ENCODE results near the gene APOD. TPM values are rescaled to one million over a fixed set of nuclear protein-coding genes. Genes with fewer than 3 reads are reported as not detected.

APOD gene
- total RNA-seq, 4 donors from 2014 or later = 22.3 to 68.2 (median 35.6) TPM

GRCh38 chr3:195554458-195554857 lies 29.3 kb downstream of the APOD start:
- no peaks in the 10 kb centered on the region for H3K9me3 ChIP-seq
- TF ChIP-seq POLR2A (IDR thresholded peaks at IDR 0.05) = no peak
- TF ChIP-seq CTCF (IDR thresholded peaks at IDR 0.05) = no peak
- no peak overlapping the region for H3K27ac ChIP-seq
- H3K4me1 ChIP-seq = peaks cover 0 to 31% (median 10%) of the 10 kb centered on the region in 4 donors
- no peak overlapping the region for H3K4me3 ChIP-seq
- no peaks in the 10 kb centered on the region for H3K27me3 ChIP-seq
- DNase-seq = no peak
- no peaks in the 10 kb centered on the region for H3K36me3 ChIP-seq

- no peak for TF ChIP-seq CTCF (IDR thresholded peaks at IDR 0.05)
- Histone ChIP-seq H3K9me3 (no peaks in the 10 kb centered on the region), H3K36me3 (no peaks in the 10 kb centered on the region), H3K4me3 (no peak overlapping the region), H3K27me3 (no peaks in the 10 kb centered on the region), H3K4me1 (peaks cover 0 to 40% (median 14%) of the 10 kb centered on the region in 4 donors), H3K27ac (peak overlapping the region in 1 of 4 donors; percentile 38)
- no peak for DNase-seq
Measured at GRCh38 chr3:195553268-195553667, 30.5 kb downstream of the APOD start.

GRCh38 chr3:195551381-195551978 lies 32.3 kb downstream of the APOD start:
- Histone ChIP-seq H3K4me1 (peaks cover 0 to 42% (median 15%) of the 10 kb centered on the region in 4 donors), H3K27me3 (no peaks in the 10 kb centered on the region), H3K36me3 (no peaks in the 10 kb centered on the region), H3K9me3 (no peaks in the 10 kb centered on the region), H3K4me3 (no peak overlapping the region), H3K27ac (peak overlapping the region; percentile 53 to 82 (median 68))
- DNase-seq = no peak
- no peak for TF ChIP-seq CTCF (IDR thresholded peaks at IDR 0.05)
- no peak for TF ChIP-seq POLR2A (IDR thresholded peaks at IDR 0.05)

GRCh38 chr3:195550723-195551122 lies 33.0 kb downstream of the APOD start:
- Histone ChIP-seq H3K4me3 (no peak overlapping the region), H3K4me1 (peaks cover 0 to 50% (median 19%) of the 10 kb centered on the region in 4 donors), H3K9me3 (no peaks in the 10 kb centered on the region), H3K27ac (peak overlapping the region; percentile 53 to 82 (median 67)), H3K36me3 (no peaks in the 10 kb centered on the region), H3K27me3 (no peaks in the 10 kb centered on the region)
- TF ChIP-seq CTCF (IDR thresholded peaks at IDR 0.05) = no peak
- no peak for TF ChIP-seq POLR2A (IDR thresholded peaks at IDR 0.05)
- peak in 1 of 3 donors; percentile 54 for DNase-seq

- H3K27me3 ChIP-seq = no peaks in the 10 kb centered on the region
- H3K9me3 ChIP-seq = no peaks in the 10 kb centered on the region
- peak overlapping the region in 2 of 4 donors; percentile 5 to 7 for H3K4me3 ChIP-seq
- no peaks in the 10 kb centered on the region for H3K36me3 ChIP-seq
- peaks cover 0 to 53% (median 20%) of the 10 kb centered on the region in 4 donors for H3K4me1 ChIP-seq
- peak overlapping the region; percentile 53 to 82 (median 72) for H3K27ac ChIP-seq
- DNase-seq = peak; percentile 61 to 94 (median 91)
- no peak for TF ChIP-seq POLR2A (IDR thresholded peaks at IDR 0.05)
- no peak for TF ChIP-seq CTCF (IDR thresholded peaks at IDR 0.05)
Measured at GRCh38 chr3:195549931-195550519, 33.7 kb downstream of the APOD start.
